ENCODE measurements around the gene LMNTD2.
A peak's percentile ranks its signal among the peaks of the same experiment; 100 is the strongest.

LMNTD2 gene

DNA sequence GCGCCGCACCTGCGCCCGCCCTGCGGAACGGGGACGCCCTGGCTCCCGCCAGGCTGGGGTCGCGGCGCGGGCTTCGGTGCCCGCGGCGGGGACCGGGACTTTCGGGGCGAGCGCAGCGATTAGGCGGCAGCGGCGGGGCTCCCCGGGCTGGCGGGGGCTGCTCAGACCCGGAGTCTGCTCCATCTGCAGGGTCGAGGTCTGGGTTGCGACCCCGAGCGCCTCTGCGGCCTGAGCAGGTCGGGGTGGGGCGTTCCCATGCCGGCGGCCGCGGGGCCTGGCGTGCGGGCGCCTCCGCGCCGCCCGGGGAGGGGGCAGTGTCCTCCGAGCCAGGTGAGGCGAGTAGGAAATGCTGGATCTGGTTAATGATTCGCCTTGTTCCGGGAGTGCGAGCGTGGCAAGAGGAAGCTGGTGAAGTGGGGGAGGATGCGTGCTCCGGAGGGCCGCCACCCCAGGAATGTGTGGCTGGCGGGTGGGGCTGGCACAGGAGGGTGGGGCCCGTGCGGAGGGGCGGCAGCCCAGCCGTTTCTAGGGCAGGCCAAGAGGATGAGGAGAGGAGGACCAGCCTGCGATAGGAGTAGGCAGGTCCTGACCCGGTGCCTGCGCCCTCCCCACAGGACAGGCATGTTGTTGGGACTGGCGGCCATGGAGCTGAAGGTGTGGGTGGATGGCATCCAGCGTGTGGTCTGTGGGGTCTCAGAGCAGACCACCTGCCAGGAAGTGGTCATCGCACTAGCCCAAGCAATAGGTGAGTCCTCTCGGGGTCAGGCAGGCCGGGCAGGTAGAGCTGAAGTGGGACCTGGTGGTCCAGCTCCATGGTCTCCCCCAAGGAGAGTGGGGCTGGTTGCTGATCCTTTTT is 838 bp upstream of the LMNTD2 start:
- DNase-seq (ENCODE audit: extremely low read depth, low read depth): no peak
- H3K4me3 ChIP-seq (replicated peaks; ENCODE audit: low read depth, low read length): peak overlapping the region; percentile 44
- TF ChIP-seq, protein P1, sequence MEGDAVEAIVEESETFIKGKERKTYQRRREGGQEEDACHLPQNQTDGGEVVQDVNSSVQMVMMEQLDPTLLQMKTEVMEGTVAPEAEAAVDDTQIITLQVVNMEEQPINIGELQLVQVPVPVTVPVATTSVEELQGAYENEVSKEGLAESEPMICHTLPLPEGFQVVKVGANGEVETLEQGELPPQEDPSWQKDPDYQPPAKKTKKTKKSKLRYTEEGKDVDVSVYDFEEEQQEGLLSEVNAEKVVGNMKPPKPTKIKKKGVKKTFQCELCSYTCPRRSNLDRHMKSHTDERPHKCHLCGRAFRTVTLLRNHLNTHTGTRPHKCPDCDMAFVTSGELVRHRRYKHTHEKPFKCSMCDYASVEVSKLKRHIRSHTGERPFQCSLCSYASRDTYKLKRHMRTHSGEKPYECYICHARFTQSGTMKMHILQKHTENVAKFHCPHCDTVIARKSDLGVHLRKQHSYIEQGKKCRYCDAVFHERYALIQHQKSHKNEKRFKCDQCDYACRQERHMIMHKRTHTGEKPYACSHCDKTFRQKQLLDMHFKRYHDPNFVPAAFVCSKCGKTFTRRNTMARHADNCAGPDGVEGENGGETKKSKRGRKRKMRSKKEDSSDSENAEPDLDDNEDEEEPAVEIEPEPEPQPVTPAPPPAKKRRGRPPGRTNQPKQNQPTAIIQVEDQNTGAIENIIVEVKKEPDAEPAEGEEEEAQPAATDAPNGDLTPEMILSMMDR (IDR thresholded peaks at IDR 0.05; ENCODE audit: low read depth, low read length, missing control alignments): no peak

DNA sequence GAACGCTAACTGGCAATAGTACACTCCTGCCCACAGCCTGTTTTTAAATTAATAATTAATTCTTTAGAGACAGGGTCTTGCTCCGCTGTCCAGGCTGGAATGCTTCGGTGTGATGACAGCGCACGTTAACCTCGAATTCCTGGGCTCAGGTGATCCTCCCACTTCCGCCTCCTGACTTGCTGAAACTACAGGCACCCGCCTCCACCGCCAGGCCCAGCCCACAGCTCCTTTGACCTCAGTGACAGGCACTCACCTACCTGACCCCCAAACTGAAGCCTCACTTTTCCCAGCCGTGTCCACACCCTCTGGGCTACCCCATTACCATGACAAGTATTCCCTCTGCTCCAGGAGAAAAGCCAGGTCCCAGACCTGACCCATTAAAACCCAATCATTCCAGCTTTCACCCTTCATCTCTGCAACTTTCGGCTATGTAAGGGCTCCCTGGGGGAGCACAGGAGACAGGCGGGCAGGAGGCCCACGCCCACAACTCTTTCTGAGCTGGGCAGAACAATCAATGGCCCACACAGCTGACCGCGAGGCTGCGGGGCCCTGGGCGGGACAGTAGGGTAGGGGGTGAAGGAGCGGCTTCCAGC is 730 bp downstream of the LMNTD2 start:
- no peak for DNase-seq (ENCODE audit: extremely low read depth, low read depth)
- TF ChIP-seq, protein P1 (IDR thresholded peaks at IDR 0.05; ENCODE audit: low read depth, low read length, missing control alignments): no peak
- peak overlapping the region; percentile 42 for H3K4me3 ChIP-seq (replicated peaks; ENCODE audit: low read depth, low read length)

DNA sequence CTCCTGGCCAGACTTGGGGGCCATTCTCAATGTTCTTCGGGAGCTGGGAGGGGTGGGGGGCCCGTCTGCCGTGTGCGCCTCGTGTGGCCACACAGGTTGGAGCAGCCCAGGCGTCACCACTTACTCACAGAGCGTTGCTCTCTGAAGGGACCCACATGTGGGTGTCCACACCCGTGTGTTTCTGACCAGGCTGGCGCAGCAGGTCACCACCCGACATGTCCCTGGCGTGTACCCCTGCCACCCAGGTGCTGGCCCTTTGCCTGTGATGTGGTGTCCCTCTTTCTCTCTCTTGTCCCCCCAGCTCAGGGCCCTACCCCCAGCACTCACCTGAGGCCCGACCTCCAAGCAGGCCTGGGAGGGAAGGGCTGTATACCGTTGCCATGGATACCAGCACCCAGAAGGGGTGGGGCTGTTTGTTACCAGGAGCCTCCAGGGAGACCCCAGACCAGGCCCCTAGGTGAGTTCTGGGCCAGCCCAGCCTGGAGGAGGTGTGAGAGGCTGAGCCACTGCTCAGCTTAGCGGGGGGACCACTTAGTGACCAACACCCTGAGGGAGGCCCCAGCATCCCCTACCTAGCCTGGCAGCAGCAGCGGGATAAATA is 1.4 kb downstream of the LMNTD2 start:
- TF ChIP-seq, protein P1 (IDR thresholded peaks at IDR 0.05; ENCODE audit: low read depth, low read length, missing control alignments): no peak
- no peak for DNase-seq (ENCODE audit: extremely low read depth, low read depth)
- no peak overlapping the region for H3K4me3 ChIP-seq (replicated peaks; ENCODE audit: low read depth, low read length)

DNA sequence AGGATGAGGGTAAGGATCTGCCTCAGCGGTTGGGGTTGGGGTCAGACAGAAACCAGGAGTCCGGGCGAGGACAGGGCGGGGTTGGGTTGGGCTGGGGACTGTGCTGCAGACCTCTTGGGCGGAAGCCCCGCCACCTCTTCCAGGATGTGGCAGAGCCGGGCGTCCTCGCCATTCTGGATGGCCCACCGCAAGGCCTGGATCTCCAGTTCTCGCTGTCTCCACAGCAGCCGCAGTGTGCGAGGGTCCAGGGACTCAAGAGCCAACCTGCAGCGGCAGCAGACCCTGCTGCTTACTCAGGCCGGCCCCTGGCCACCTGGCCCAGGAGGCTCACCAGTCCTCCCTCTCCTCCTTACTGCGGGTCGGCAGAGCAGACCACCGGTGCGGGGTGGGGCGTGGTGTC is 2.0 kb downstream of the LMNTD2 start:
- no peak overlapping the region for H3K4me3 ChIP-seq (replicated peaks; ENCODE audit: low read depth, low read length)
- TF ChIP-seq, protein P1 (IDR thresholded peaks at IDR 0.05; ENCODE audit: low read depth, low read length, missing control alignments): no peak
- DNase-seq (ENCODE audit: extremely low read depth, low read depth): no peak

DNA sequence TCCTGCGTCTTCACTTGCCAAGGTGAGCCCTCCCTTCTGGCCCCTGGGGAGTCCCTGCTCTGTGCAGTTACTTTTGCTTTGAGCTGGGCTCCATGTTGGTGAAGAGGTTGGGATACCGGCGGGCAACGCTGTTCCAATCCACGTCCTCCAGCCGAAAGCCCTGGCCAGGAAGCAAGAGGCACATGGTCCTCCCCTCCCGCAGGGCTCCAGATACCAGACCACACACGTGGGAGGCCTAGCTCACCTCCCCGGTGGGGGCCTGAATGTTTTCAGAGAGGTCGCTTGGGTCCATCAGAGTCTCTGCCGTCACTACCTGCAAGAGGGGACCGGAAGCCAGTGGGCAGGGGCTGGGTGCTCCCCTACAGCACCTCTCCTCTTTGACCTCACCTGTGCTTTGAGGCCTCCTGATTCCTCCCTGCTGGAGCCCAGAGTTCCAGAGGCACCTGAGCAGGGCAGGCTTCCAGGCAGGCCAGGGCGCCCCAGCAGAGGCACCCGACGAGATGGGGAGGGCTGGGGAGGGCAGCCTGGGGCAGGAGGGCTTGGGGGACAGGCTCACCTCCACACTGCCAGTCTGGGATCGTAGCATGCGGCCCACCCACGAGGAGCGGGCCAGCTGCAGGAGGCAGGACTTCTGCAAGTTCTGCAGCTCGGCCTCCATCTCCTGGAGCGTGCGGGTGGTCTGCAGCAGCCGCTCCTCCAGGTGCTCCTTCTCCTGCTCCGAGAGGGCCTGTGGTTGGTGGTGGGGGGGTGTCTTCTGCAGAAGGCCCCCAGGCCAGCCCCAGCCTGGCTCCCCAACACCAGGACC is 3.0 kb downstream of the LMNTD2 start:
- TF ChIP-seq, protein P1 (IDR thresholded peaks at IDR 0.05; ENCODE audit: low read depth, low read length, missing control alignments): no peak
- DNase-seq (ENCODE audit: extremely low read depth, low read depth): no peak
- no peak overlapping the region for H3K4me3 ChIP-seq (replicated peaks; ENCODE audit: low read depth, low read length)

DNA sequence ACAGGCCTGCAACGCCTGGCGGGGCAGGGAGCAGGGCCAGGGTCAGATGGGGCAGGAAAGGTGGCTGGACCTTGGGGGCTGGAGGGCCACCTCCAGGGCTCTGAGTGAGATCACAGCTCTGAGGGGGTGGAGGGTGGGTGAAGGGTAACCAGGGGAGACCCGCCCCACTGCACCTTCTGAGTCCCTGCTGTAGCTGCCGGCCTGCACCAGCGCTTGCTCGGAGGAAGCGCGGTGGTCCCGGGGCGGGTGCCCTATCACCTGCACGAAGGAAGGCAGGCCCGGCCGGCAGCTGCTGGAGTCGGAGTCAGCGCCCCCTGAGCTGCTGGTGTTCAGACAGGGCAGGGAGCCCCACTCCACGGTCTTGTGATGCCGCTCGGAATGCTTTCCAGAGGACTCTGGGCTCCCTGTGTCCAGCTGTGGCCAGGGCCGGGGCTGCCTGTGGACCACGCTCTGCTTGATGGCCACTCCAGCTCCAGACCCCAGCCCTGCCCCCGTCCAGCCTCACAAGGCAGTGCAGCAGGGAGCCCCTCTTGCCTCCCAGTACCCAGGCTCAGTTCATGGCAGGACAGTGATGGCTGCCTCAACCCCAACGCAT is 3.8 kb downstream of the LMNTD2 start:
- no peak for DNase-seq (ENCODE audit: extremely low read depth, low read depth)
- no peak overlapping the region for H3K4me3 ChIP-seq (replicated peaks; ENCODE audit: low read depth, low read length)
- TF ChIP-seq, protein P1 (IDR thresholded peaks at IDR 0.05; ENCODE audit: low read depth, low read length, missing control alignments): no peak

Measured in HFF-Myc (cell line).